Osteoblast (primary cell): Measurements from ENCODE around the gene FGF21. TPM values are rescaled to one million over a fixed set of nuclear protein-coding genes. Genes with fewer than 3 reads are reported as not detected.
A peak's percentile ranks its signal among the peaks of the same experiment; 100 is the strongest.
"Not testable (repeated sequence)": the region's sequence is repeated elsewhere in the genome, so short reads cannot be mapped to it uniquely, and the experiment has no call there.

Experiments
- DNase-seq: peaks from one replicate; pipeline ENCODE4 v3.0.0; 2011; ENCODE audit warnings: low spot score, mixed read lengths; ENCODE audit not compliant: insufficient read length; ENCODE audit errors: missing footprints
- H2AFZ ChIP-seq: 2 replicates; pipeline ENCODE4 v1.6.0; 2011; ENCODE audit warnings: mild to moderate bottlenecking, low read length
- H3K27ac ChIP-seq: 2 replicates; pipeline ENCODE4 v1.5.1; 2011; ENCODE audit warnings: mild to moderate bottlenecking, low read depth, low read length, moderate library complexity
- H3K27me3 ChIP-seq: 2 replicates; pipeline ENCODE4 v1.6.0; 2012; ENCODE audit warnings: mild to moderate bottlenecking, control low read depth, inconsistent platforms, low read length, moderate library complexity; ENCODE audit not compliant: insufficient read depth
- H3K36me3 ChIP-seq: 2 replicates; pipeline ENCODE4 v1.5.1; 2011; ENCODE audit warnings: mild to moderate bottlenecking, low read length, control low read depth, moderate library complexity; ENCODE audit not compliant: insufficient read depth
- H3K4me1 ChIP-seq: 2 replicates; pipeline ENCODE4 v1.5.1; 2011; ENCODE audit warnings: mild to moderate bottlenecking, low read length, control low read depth, moderate library complexity; ENCODE audit not compliant: insufficient read depth
- H3K4me2 ChIP-seq: 2 replicates; pipeline ENCODE4 v1.6.0; 2011; ENCODE audit warnings: mild to moderate bottlenecking, low read length; ENCODE audit not compliant: insufficient read depth
- H3K4me3 ChIP-seq: fragments of 200-600 bp; sonication (generic); 3 replicates; pipeline ENCODE4 v1.5.1; 2012; ENCODE audit warnings: mild to moderate bottlenecking, low read length, inconsistent platforms; ENCODE audit not compliant: insufficient read depth
- H3K79me2 ChIP-seq: 2 replicates; pipeline ENCODE4 v1.6.0; 2012; ENCODE audit warnings: mild to moderate bottlenecking, low read length, control low read depth, inconsistent platforms; ENCODE audit not compliant: insufficient read depth
- H3K9me3 ChIP-seq: 2 replicates; pipeline ENCODE4 v1.5.1; 2011; ENCODE audit warnings: low read depth, low read length, control low read depth
- H4K20me1 ChIP-seq: 2 replicates; pipeline ENCODE4 v1.6.0; 2012; ENCODE audit warnings: mild to moderate bottlenecking, low read length, control low read depth; ENCODE audit not compliant: insufficient read depth
- CTCF ChIP-seq: IDR thresholded peaks from 2 replicates; pipeline ENCODE4 v1.5.1; 2011; ENCODE audit warnings: mild to moderate bottlenecking, low read depth, low read length, moderate library complexity; ENCODE audit errors: extremely low read depth
- total RNA-seq: library from RNA; depleted of rRNA; stranded (reverse); fragments of >200 nt; gene quantifications from 2 replicates; pipeline ENCODE4 v1.2.3, GENCODE V29; 2012

FGF21 gene
- total RNA-seq, 1 donor, result not detected

- peak overlapping the region; percentile 85 for H2AFZ ChIP-seq
- no peaks in the 10 kb centered on the region for H3K36me3 ChIP-seq
- peak overlapping the region; percentile 83 for H3K4me2 ChIP-seq
- peak; percentile 92 for DNase-seq
- no peaks in the 10 kb centered on the region for H4K20me1 ChIP-seq
- H3K9me3 ChIP-seq, result no peaks in the 10 kb centered on the region
- no peak for TF ChIP-seq CTCF
- H3K4me1 ChIP-seq, result peaks cover 39% of the 10 kb centered on the region
- peak overlapping the region; percentile 65 for H3K4me3 ChIP-seq
- H3K27me3 ChIP-seq, result no peaks in the 10 kb centered on the region
- H3K79me2 ChIP-seq, result peaks cover 12% of the 10 kb centered on the region
- H3K27ac ChIP-seq, result peak overlapping the region; percentile 25
Observed at GRCh38 chr19:48716562-48717291, 38.6 kb upstream of the FGF21 start.

- not testable (repeated sequence) for H4K20me1 ChIP-seq, H2AFZ ChIP-seq, H3K4me2 ChIP-seq, H3K27ac ChIP-seq, H3K27me3 ChIP-seq, H3K36me3 ChIP-seq, H3K4me3 ChIP-seq, H3K9me3 ChIP-seq
- DNase-seq, result peak; percentile 5
- peaks cover 36% of the 10 kb centered on the region for H3K4me1 ChIP-seq
- peaks cover 12% of the 10 kb centered on the region for H3K79me2 ChIP-seq
Observed at GRCh38 chr19:48718106-48718505, 37.2 kb upstream of the FGF21 start.

GRCh38 chr19:48718711-48719231, 36.6 kb upstream of the FGF21 start:
- H3K27ac ChIP-seq, result no peak overlapping the region
- no peak overlapping the region for H3K4me3 ChIP-seq
- no peaks in the 10 kb centered on the region for H4K20me1 ChIP-seq
- H3K27me3 ChIP-seq, result no peaks in the 10 kb centered on the region
- H3K4me2 ChIP-seq, result no peak overlapping the region
- peaks cover 9% of the 10 kb centered on the region for H3K79me2 ChIP-seq
- no peak for TF ChIP-seq CTCF
- DNase-seq, result peak; percentile 68
- no peaks in the 10 kb centered on the region for H3K9me3 ChIP-seq
- no peaks in the 10 kb centered on the region for H3K36me3 ChIP-seq
- H2AFZ ChIP-seq, result no peak overlapping the region
- H3K4me1 ChIP-seq, result peaks cover 29% of the 10 kb centered on the region

GRCh38 chr19:48719263-48720171, 35.8 kb upstream of the FGF21 start, which contains the start of gene MAMSTR:
TSS of gene MAMSTR (minus strand) at chr19:48719725. CDS start at chr19:48719031, 694 bp downstream.
- Histone ChIP-seq H3K4me1 (peaks cover 31% of the 10 kb centered on the region), H3K4me3 (peak within 1 kb of the TSS; percentile 75), H3K27ac (peak within 1 kb of the TSS; percentile 89)

More at GRCh38 chr19:48719263-48720171, 35.8 kb upstream of the FGF21 start, which contains the start of gene MAMSTR:
- Histone ChIP-seq H2AFZ (peak within 1 kb of the TSS; percentile 93), H3K9me3 (no peaks in the 10 kb centered on the region), H3K4me2 (peak within 1 kb of the TSS; percentile 79), H3K27me3 (no peaks in the 10 kb centered on the region), H3K79me2 (peaks cover 9% of the 10 kb centered on the region), H4K20me1 (no peaks in the 10 kb centered on the region), H3K36me3 (peaks cover 4% of the 10 kb centered on the region)
- peak; percentile 76 for DNase-seq
- TF ChIP-seq CTCF, result no peak
